Coronary artery (tissue), 2 donors: ENCODE data around the gene GPC3.

Experiments used
- DNase-seq: peaks from one replicate; pipeline ENCODE4 v3.0.0-alpha.2; 2017; ENCODE audit warnings: low spot score
- H3K27ac ChIP-seq, 2 donors: fragments of 200-600 bp; sonication (generic); one replicate each; pipeline ENCODE4 v1.5.1; 2016 to 2019
- H3K4me3 ChIP-seq: fragments of 200-600 bp; sonication (generic); 2 replicates; pipeline ENCODE4 v1.5.1; 2016; ENCODE audit warnings: mild to moderate bottlenecking, moderate library complexity
- TF ChIP-seq, protein P1 (sequence below): fragments of 200-600 bp; sonication (generic); IDR thresholded peaks from one replicate; pipeline ENCODE4 v1.5.1; 2019; ENCODE audit warnings: antibody characterized with exemption

The GPC3 gene

DNA sequence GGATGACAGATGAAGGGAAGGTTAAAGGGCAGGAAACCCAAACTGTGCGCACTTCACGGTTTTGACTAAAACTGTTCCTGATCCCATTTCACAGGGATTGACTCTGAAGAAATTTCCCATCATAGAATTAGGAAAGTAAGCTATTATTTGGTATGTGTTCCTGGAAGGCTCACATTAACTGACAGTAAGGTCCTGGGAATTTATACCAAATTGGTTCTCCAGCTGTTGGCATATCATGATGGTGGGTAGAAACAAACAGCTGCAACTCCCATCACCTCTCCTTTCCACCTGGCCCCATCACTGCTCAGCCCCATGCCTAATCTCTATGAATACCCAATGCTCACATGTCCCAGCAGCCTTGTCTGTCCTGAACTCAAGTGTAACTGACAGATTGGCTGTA lies 121.2 kb downstream of the GPC3 start:
- TF ChIP-seq, protein P1, sequence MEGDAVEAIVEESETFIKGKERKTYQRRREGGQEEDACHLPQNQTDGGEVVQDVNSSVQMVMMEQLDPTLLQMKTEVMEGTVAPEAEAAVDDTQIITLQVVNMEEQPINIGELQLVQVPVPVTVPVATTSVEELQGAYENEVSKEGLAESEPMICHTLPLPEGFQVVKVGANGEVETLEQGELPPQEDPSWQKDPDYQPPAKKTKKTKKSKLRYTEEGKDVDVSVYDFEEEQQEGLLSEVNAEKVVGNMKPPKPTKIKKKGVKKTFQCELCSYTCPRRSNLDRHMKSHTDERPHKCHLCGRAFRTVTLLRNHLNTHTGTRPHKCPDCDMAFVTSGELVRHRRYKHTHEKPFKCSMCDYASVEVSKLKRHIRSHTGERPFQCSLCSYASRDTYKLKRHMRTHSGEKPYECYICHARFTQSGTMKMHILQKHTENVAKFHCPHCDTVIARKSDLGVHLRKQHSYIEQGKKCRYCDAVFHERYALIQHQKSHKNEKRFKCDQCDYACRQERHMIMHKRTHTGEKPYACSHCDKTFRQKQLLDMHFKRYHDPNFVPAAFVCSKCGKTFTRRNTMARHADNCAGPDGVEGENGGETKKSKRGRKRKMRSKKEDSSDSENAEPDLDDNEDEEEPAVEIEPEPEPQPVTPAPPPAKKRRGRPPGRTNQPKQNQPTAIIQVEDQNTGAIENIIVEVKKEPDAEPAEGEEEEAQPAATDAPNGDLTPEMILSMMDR = no peak
- DNase-seq = no peak

DNA sequence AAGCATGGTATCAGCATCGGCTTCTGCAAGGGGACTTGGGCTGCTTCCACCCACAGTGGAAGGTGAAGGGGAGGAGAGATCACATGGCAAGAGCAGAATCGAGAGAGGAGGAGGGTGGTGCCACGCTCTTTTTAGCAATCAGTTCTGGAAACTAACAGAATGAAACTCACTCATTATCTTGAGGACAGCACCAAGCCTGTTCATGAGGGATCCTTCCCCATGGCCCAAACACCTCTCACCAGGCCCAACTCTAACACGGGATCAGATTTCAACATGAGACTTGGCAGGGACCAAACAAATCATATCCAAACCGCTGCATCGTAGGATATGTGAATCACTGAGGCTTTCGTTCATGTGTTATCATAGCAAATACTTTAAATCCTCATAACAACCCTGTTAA lies 125.5 kb downstream of the GPC3 start:
- TF ChIP-seq, protein P1 = no peak
- peak overlapping the region in 1 of 2 donors; percentile 32 for H3K27ac ChIP-seq
- H3K4me3 ChIP-seq = no peak overlapping the region
- no peak for DNase-seq

More for the DNA sequence above, 121.2 kb downstream of the GPC3 start:
- no peak overlapping the region for H3K4me3 ChIP-seq
- H3K27ac ChIP-seq = no peak overlapping the region

GRCh38 chrX:133859336-133859735 lies 126.1 kb downstream of the GPC3 start:
- H3K4me3 ChIP-seq = no peak overlapping the region
- no peak for DNase-seq
- TF ChIP-seq, protein P1 = no peak
- peak overlapping the region in 1 of 2 donors; percentile 32 for H3K27ac ChIP-seq

DNA sequence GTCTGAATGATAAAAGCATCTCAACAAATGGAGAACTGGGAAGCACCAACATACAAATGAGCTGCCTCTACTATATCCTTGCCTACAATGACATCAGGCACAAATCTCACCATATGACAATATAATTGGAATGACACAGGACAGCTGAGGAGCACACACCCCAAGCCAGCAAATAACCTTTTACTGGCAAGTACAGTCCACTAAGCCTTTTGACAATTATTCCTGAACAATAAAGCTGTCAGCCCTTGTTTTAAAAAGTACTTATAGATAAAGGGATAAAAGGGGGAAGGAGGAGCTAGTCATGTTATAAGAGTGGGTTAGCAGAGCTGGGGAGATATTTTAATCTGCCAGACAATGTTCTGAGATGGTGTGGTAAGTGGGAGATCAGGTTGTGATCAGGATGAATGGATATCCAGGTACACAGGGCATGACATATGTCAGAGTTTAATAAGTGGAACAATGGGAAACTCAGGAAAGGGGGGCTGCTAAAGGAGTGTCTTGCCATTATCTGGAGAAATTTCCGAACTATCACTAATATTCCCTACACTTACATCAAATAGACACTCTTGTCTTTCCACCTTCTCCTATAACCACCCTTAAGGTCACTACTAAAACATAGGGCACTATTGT lies 127.6 kb downstream of the GPC3 start:
- no peak overlapping the region for H3K4me3 ChIP-seq
- TF ChIP-seq, protein P1 = no peak
- no peak for DNase-seq
- H3K27ac ChIP-seq = no peak overlapping the region

DNA sequence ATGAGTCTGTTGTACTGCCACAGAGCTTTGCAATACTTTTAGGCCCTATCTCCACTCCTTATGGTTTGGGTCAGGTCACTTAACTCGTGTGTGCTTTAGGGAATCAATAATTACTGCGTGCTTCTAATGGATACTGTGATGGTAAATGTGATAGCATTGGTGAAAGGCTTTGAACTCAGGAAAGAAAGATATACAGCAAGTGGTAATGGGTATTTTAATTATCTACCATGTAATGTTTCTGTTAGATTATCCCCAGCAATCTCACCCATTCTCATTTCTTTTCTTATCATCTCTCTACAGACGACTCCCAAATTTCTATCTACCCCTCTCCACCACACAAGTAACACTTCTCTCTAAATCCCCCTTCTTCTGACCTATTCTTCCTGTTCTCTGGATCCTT lies 128.6 kb downstream of the GPC3 start:
- no peak overlapping the region for H3K4me3 ChIP-seq
- no peak overlapping the region for H3K27ac ChIP-seq
- DNase-seq = no peak
- TF ChIP-seq, protein P1 = no peak

GRCh38 chrX:133854290-133854689 lies 131.1 kb downstream of the GPC3 start:
- no peak overlapping the region for H3K27ac ChIP-seq
- no peak overlapping the region for H3K4me3 ChIP-seq
- no peak for DNase-seq
- TF ChIP-seq, protein P1 = no peak

GRCh38 chrX:133852837-133853356 lies 132.5 kb downstream of the GPC3 start:
- DNase-seq = no peak
- H3K27ac ChIP-seq = no peak overlapping the region
- TF ChIP-seq, protein P1 = no peak
- no peak overlapping the region for H3K4me3 ChIP-seq
